Prostate gland (tissue), 2 donors: ENCODE data around the gene HSF4. TPM values are rescaled to one million over a fixed set of nuclear protein-coding genes. Genes with fewer than 3 reads are reported as not detected.

Experiments
- DNase-seq: peaks from one replicate; pipeline ENCODE4 v3.0.0-alpha.2; 2019; ENCODE audit warnings: low spot score
- H3K27ac ChIP-seq, 2 donors: fragments of 200-600 bp; sonication (generic); 2 replicates each; pipeline ENCODE4 v1.5.1; 2017 to 2019
- H3K27me3 ChIP-seq: fragments of 200-600 bp; sonication (generic); replicated peaks from 2 replicates; pipeline ENCODE4 v1.5.1; 2019; ENCODE audit not compliant: insufficient read depth
- H3K36me3 ChIP-seq, 2 donors: fragments of 200-600 bp; sonication (generic); 1 replicate in 1 of 2; 2 replicates in 1 of 2; pipeline versions ENCODE4 v1.5.1 to v1.8.1; 2017 to 2019
- H3K4me1 ChIP-seq: fragments of 200-600 bp; sonication (generic); replicated peaks from 2 replicates; pipeline ENCODE4 v1.5.1; 2019
- H3K4me3 ChIP-seq, 2 donors: fragments of 200-600 bp; sonication (generic); 2 replicates each; pipeline ENCODE4 v1.5.1; 2017 to 2019
- H3K9me3 ChIP-seq: fragments of 200-600 bp; sonication (generic); 2 replicates; pipeline ENCODE4 v1.5.1; 2017
- CTCF ChIP-seq, 4 experiments: fragments of 200-600 bp in 2 of 4; fragments of 450-650 bp in 2 of 4; sonication (generic) in 2 of 4; IDR thresholded peaks; 1 replicate in 3 of 4; 2 replicates in 1 of 4; pipeline ENCODE4 v1.5.1; 2016 to 2019; ENCODE audit warnings: antibody characterized with exemption in 4 of 4, mild to moderate bottlenecking in 2 of 4, moderate library complexity in 2 of 4
- POLR2A ChIP-seq: fragments of 450-650 bp; IDR thresholded peaks from one replicate; pipeline ENCODE4 v1.6.1; 2016; ENCODE audit warnings: antibody characterized with exemption, mild to moderate bottlenecking
- POLR2AphosphoS5 ChIP-seq: sonication (generic); formaldehyde crosslinking; IDR thresholded peaks from one replicate; pipeline ENCODE4 v1.6.1; 2017; ENCODE audit warnings: antibody characterized with exemption
- WGBS: methylation state at CpG from one replicate; pipeline ENCODE4 v1.1.5; 2018; 5-methylcytosine and 5-hydroxymethylcytosine counted together
- intact Hi-C: fragments of 100-400 bp; cut with DNase I; formaldehyde crosslinking; loops from one replicate; pipeline ENCODE4 v1.14.2; 2022
- total RNA-seq, 2 donors: library from RNA; depleted of rRNA; stranded (reverse); fragments of >200 nt; gene quantifications; one replicate each; pipeline ENCODE4 v1.1.0, GENCODE V29; 2016

Gene HSF4
- total RNA-seq, 2 donors from 2014 or later = 109 to 137 TPM

GRCh38 chr16:67187175-67187890, 22.8 kb downstream of the HSF4 start:
- no peak overlapping the region for H3K27ac ChIP-seq
- intact Hi-C loops = no loop called here
- WGBS = 92% methylated on average over 20 of the region's 26 CpGs
- H3K4me1 ChIP-seq = peaks cover 18% of the 10 kb centered on the region
- H3K27me3 ChIP-seq = no peaks in the 10 kb centered on the region
- no peak for TF ChIP-seq POLR2A
- no peak for TF ChIP-seq CTCF (IDR thresholded peaks at IDR 0.05)
- no peak for TF ChIP-seq POLR2AphosphoS5
- DNase-seq = no peak
- H3K4me3 ChIP-seq = no peak overlapping the region
- H3K36me3 ChIP-seq = no peaks in the 10 kb centered on the region
- no peaks in the 10 kb centered on the region for H3K9me3 ChIP-seq

GRCh38 chr16:67188323-67188722, 23.8 kb downstream of the HSF4 start:
- intact Hi-C loops = no loop called here
- TF ChIP-seq CTCF (IDR thresholded peaks at IDR 0.05) = no peak
- TF ChIP-seq POLR2AphosphoS5 = no peak
- TF ChIP-seq POLR2A = no peak
- WGBS = 84% methylated on average over 4 of the region's 4 CpGs

GRCh38 chr16:67188798-67189197, 24.3 kb downstream of the HSF4 start:
- intact Hi-C loops = no loop called here
- H3K9me3 ChIP-seq = no peaks in the 10 kb centered on the region
- no peaks in the 10 kb centered on the region for H3K27me3 ChIP-seq
- peaks cover 32% of the 10 kb centered on the region for H3K4me1 ChIP-seq
- DNase-seq = no peak
- WGBS = 92% methylated on average over 14 of the region's 15 CpGs
- no peak for TF ChIP-seq POLR2AphosphoS5
- no peak for TF ChIP-seq POLR2A
- no peak for TF ChIP-seq CTCF (IDR thresholded peaks at IDR 0.05)
- no peak overlapping the region for H3K4me3 ChIP-seq
- H3K36me3 ChIP-seq = no peaks in the 10 kb centered on the region
- H3K27ac ChIP-seq = no peak overlapping the region

More at GRCh38 chr16:67188323-67188722, 23.8 kb downstream of the HSF4 start:
- H3K36me3 ChIP-seq = no peaks in the 10 kb centered on the region
- DNase-seq = no peak
- H3K4me1 ChIP-seq = peaks cover 27% of the 10 kb centered on the region
- H3K27ac ChIP-seq = no peak overlapping the region
- H3K27me3 ChIP-seq = no peaks in the 10 kb centered on the region
- no peaks in the 10 kb centered on the region for H3K9me3 ChIP-seq
- no peak overlapping the region for H3K4me3 ChIP-seq

GRCh38 chr16:67190041-67190440, 25.5 kb downstream of the HSF4 start, which contains the start of gene EXOC3L1:
Gene EXOC3L1 (minus strand): TSS chr16:67190136. CDS start chr16:67189676, 460 bp downstream.
- Histone ChIP-seq H3K9me3 (no peaks in the 10 kb centered on the region), H3K27ac (no peak within 1 kb of the TSS), H3K36me3 (peaks cover 0 to 8% of the 10 kb centered on the region in 2 donors), H3K27me3 (no peaks in the 10 kb centered on the region), H3K4me3 (no peak within 1 kb of the TSS), H3K4me1 (peaks cover 23% of the 10 kb centered on the region)
- DNase-seq = no peak
- intact Hi-C loops = no loop called here
- WGBS = 37% methylated on average over 6 of the region's 6 CpGs
- TF ChIP-seq POLR2AphosphoS5 = no peak
- TF ChIP-seq CTCF (IDR thresholded peaks at IDR 0.05) = no peak
- TF ChIP-seq POLR2A = no peak
